SU-DHL-6 (cell line): ENCODE results near the gene SORCS2.

ENCODE experiments used
- H2AFZ ChIP-seq: fragments of 200-600 bp; sonication (generic); 2 replicates; pipeline ENCODE4 v1.6.1; 2014; ENCODE audit warnings: low read depth, mild to moderate bottlenecking, moderate library complexity, mixed read lengths, antibody characterized with exemption, low read length; ENCODE audit not compliant: severe bottlenecking
- H3F3A ChIP-seq: fragments of 200-600 bp; shearing (Covaris generic); 2 replicates; pipeline ENCODE4 v1.6.0; 2016; ENCODE audit warnings: antibody characterized with exemption, mild to moderate bottlenecking; ENCODE audit not compliant: insufficient read depth
- H3K27ac ChIP-seq: fragments of 200-600 bp; sonication (generic); 2 replicates; pipeline ENCODE4 v1.5.1; 2016; ENCODE audit warnings: low read depth, mild to moderate bottlenecking, low read length, moderate library complexity, mixed read lengths
- H3K27me3 ChIP-seq: fragments of 200-600 bp; sonication (generic), shearing (Covaris generic); 2 replicates; pipeline ENCODE4 v1.6.0; 2014; ENCODE audit warnings: mild to moderate bottlenecking, low read length
- H3K36me3 ChIP-seq: fragments of 200-600 bp; sonication (generic); 2 replicates; pipeline ENCODE4 v1.6.1; 2014; ENCODE audit warnings: mild to moderate bottlenecking, low read length, mixed read lengths
- H3K4me2 ChIP-seq: fragments of 300-600, 200-600 bp; shearing (Covaris generic), sonication (generic); 2 replicates; pipeline ENCODE4 v1.6.0; 2014; ENCODE audit warnings: low read length, low read depth, mild to moderate bottlenecking; ENCODE audit not compliant: poor library complexity, severe bottlenecking
- H3K4me3 ChIP-seq: fragments of 200-600 bp; sonication (generic); 2 replicates; pipeline ENCODE4 v1.5.1; 2014; ENCODE audit warnings: antibody characterized with exemption, low read length, mild to moderate bottlenecking, mixed read lengths; ENCODE audit not compliant: insufficient read depth, poor library complexity, severe bottlenecking
- H3K79me2 ChIP-seq: fragments of 200-600 bp; sonication (generic); 2 replicates; pipeline ENCODE4 v1.6.1; 2014; ENCODE audit warnings: mild to moderate bottlenecking, low read length, moderate library complexity; ENCODE audit not compliant: insufficient read depth
- H3K9ac ChIP-seq: fragments of 200-600 bp; sonication (generic); 2 replicates; pipeline ENCODE4 v1.7.0; 2014; ENCODE audit warnings: mild to moderate bottlenecking, low read length
- H3K9me2 ChIP-seq: fragments of 200-600 bp; sonication (generic); replicated peaks from 2 replicates; pipeline ENCODE4 v1.6.1; 2014; ENCODE audit warnings: low read length; ENCODE audit not compliant: insufficient read depth
- H3K9me3 ChIP-seq: fragments of 200-600 bp; sonication (generic); 2 replicates; pipeline ENCODE4 v1.6.1; 2014; ENCODE audit warnings: low read length, mixed read lengths; ENCODE audit not compliant: insufficient read depth
- H4K20me1 ChIP-seq: fragments of 200-600 bp; sonication (generic); 2 replicates; pipeline ENCODE4 v1.6.1; 2014; ENCODE audit warnings: low read depth, mild to moderate bottlenecking, antibody characterized with exemption, low read length, moderate library complexity, mixed read lengths
- CTCF ChIP-seq: fragments of 200-600 bp; sonication (generic); IDR thresholded peaks from one replicate; pipeline ENCODE4 v1.5.1; 2017; ENCODE audit warnings: antibody characterized with exemption, mild to moderate bottlenecking, low read length, moderate library complexity; ENCODE audit not compliant: insufficient read depth, poor library complexity, severe bottlenecking
- EZH2phosphoT487 ChIP-seq: fragments of 200-600 bp; sonication (generic), shearing (Covaris generic); conservative IDR thresholded peaks from 2 replicates; pipeline ENCODE4 v1.6.1; 2018; ENCODE audit warnings: mild to moderate bottlenecking, antibody characterized with exemption, low read length, moderate library complexity, mixed read lengths

The SORCS2 gene

GRCh38 chr4:7486101-7486500, 293.8 kb downstream of the SORCS2 start:
- H3K4me2 ChIP-seq, result no peak overlapping the region
- H4K20me1 ChIP-seq, result no peaks in the 10 kb centered on the region
- H3K9ac ChIP-seq, result no peak overlapping the region
- H3K27me3 ChIP-seq, result no peaks in the 10 kb centered on the region
- no peaks in the 10 kb centered on the region for H3K36me3 ChIP-seq
- H3F3A ChIP-seq, result no peaks in the 10 kb centered on the region
- H3K9me3 ChIP-seq, result no peaks in the 10 kb centered on the region
- no peak overlapping the region for H3K4me3 ChIP-seq
- no peaks in the 10 kb centered on the region for H3K9me2 ChIP-seq
- no peak overlapping the region for H2AFZ ChIP-seq
- no peaks in the 10 kb centered on the region for H3K79me2 ChIP-seq
- TF ChIP-seq EZH2phosphoT487 (no peak), CTCF (no peak)
- no peak overlapping the region for H3K27ac ChIP-seq

DNA sequence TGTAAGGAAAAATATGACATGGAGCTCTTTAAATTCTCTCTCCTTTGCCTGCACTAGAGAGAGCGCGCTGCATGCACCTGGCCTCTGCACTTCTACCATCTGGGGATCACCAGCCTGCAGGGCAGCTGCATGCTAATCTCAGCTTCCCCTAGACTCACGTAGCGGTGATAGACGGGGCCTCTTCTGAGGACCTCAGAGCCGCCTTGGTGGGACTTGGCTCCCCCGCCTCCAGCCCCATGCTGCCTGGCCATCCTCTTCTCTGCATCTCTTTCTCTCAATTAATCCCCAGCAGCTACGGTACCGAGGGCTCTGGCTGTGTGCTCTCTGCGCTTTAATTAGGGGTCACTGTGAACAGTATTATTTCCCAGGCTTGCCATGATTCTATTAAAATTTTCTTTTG, 295.2 kb downstream of the SORCS2 start:
- Histone ChIP-seq H3K36me3 (no peaks in the 10 kb centered on the region), H3K79me2 (no peaks in the 10 kb centered on the region), H3K27ac (no peak overlapping the region), H3K4me3 (no peak overlapping the region), H2AFZ (no peak overlapping the region), H3K9me2 (no peaks in the 10 kb centered on the region), H3F3A (no peaks in the 10 kb centered on the region), H3K9me3 (no peaks in the 10 kb centered on the region), H4K20me1 (no peaks in the 10 kb centered on the region), H3K4me2 (no peak overlapping the region), H3K9ac (no peak overlapping the region), H3K27me3 (no peaks in the 10 kb centered on the region)
- no peak for TF ChIP-seq CTCF
- TF ChIP-seq EZH2phosphoT487, result no peak

DNA sequence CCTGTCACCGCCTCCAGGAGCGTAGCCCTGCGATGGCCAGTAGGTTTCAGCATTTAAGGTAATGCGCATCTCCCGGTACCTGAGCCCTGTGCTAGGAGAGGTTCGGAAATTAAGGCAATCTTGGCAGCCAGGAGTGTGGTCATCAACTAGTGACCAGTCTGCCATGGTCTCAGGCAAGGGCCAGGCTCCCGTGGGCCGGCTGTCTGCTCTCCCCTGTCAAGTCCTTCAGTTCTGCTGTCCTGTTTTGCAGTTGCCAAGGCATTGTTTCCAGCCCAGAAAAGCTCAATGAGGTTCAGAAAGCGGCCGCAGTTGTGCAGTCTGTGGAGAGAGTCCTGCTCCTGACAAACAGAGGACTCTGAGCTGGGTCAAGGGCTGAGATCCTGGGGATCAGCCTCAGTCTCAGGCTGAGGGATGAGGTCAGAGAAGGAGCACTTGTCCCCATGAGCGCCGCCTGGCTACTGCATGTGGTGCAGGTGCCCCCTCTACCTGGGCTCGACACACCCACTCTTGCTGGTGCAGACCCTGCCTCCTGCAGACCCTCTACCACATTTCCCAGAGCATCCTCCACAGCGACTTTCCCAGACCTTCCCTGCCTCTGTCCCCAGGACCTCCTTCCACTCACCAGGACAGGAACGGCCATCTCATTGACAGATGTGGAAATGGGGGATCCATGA, 295.8 kb downstream of the SORCS2 start:
- Histone ChIP-seq H3K27ac (no peak overlapping the region), H3K4me3 (no peak overlapping the region), H3K36me3 (no peaks in the 10 kb centered on the region), H4K20me1 (no peaks in the 10 kb centered on the region), H3K9me3 (no peaks in the 10 kb centered on the region), H3F3A (no peaks in the 10 kb centered on the region), H3K9me2 (no peaks in the 10 kb centered on the region), H3K27me3 (no peaks in the 10 kb centered on the region), H2AFZ (no peak overlapping the region), H3K9ac (no peak overlapping the region), H3K4me2 (no peak overlapping the region), H3K79me2 (no peaks in the 10 kb centered on the region)
- no peak for TF ChIP-seq EZH2phosphoT487
- no peak for TF ChIP-seq CTCF
